NCI-H82 treated with DMSO at 0.1 percent for 48 hours (cell line): ENCODE results near the gene SLCO4A1.

Experiments
- DNase-seq: peaks from one replicate; lab custom pipeline; 2025; ENCODE audit not compliant: unreplicated experiment; lab: John Stamatoyannopoulos, UW

Gene SLCO4A1

GRCh38 chr20:62606551-62607201 lies 35.6 kb upstream of the SLCO4A1 start:
- no peak for DNase-seq

GRCh38 chr20:62607366-62608217 lies 34.7 kb upstream of the SLCO4A1 start:
- no peak for DNase-seq

- DNase-seq, result no peak
These were observed 34.1 kb upstream of the SLCO4A1 start for GRCh38 chr20:62608218-62608565.

- DNase-seq, result no peak
These were observed 33.0 kb upstream of the SLCO4A1 start for GRCh38 chr20:62609279-62609720.

GRCh38 chr20:62609811-62610757 lies 32.2 kb upstream of the SLCO4A1 start:
- DNase-seq, result no peak

- no peak for DNase-seq
These were observed 31.3 kb upstream of the SLCO4A1 start for GRCh38 chr20:62611012-62611411.

- DNase-seq, result no peak
These were observed 30.5 kb upstream of the SLCO4A1 start for GRCh38 chr20:62611819-62612218.

- DNase-seq, result no peak
These were observed 28.0 kb upstream of the SLCO4A1 start for GRCh38 chr20:62614085-62614960.

GRCh38 chr20:62614961-62615680 lies 27.2 kb upstream of the SLCO4A1 start:
- no peak for DNase-seq

GRCh38 chr20:62615750-62616251 lies 26.5 kb upstream of the SLCO4A1 start:
- no peak for DNase-seq

- peak; percentile 6 for DNase-seq
These were observed 25.3 kb upstream of the SLCO4A1 start for GRCh38 chr20:62616728-62617621.

- DNase-seq, result no peak
These were observed 24.4 kb upstream of the SLCO4A1 start for GRCh38 chr20:62617711-62618483.

- no peak for DNase-seq
These were observed 23.4 kb upstream of the SLCO4A1 start for GRCh38 chr20:62618611-62619529.

GRCh38 chr20:62620625-62621024 lies 21.7 kb upstream of the SLCO4A1 start:
- DNase-seq, result no peak

GRCh38 chr20:62621251-62622110 lies 20.8 kb upstream of the SLCO4A1 start:
- peak; percentile 25 for DNase-seq
